Esophagus squamous epithelium (tissue), 5 donors: Measurements from ENCODE around the gene FNTB. TPM values are rescaled to one million over a fixed set of nuclear protein-coding genes. Genes with fewer than 3 reads are reported as not detected.
A peak's percentile ranks its signal among the peaks of the same experiment; 100 is the strongest.

Experiments
- DNase-seq: peaks from one replicate; lab custom pipeline; 2025; lab: John Stamatoyannopoulos, UW
- H3K27ac ChIP-seq, 4 donors: fragments of 200-600 bp; sonication (generic); one replicate each; pipeline ENCODE4 v1.5.1; 2016 to 2019; ENCODE audit warnings: mild to moderate bottlenecking in 1 of 4
- H3K27me3 ChIP-seq, 4 donors: fragments of 200-600 bp; sonication (generic); 1 replicate in 3 of 4; 2 replicates in 1 of 4; pipeline versions ENCODE4 v1.5.1 to v1.6.0; 2017 to 2021; ENCODE audit warnings: antibody characterized with exemption in 1 of 4
- H3K36me3 ChIP-seq, 3 donors: fragments of 200-600 bp; sonication (generic); one replicate each; pipeline ENCODE4 v1.5.1; 2016 to 2019
- H3K4me1 ChIP-seq, 3 donors: fragments of 200-600 bp; sonication (generic); one replicate each; pipeline ENCODE4 v1.5.1; 2017 to 2019
- H3K4me3 ChIP-seq, 4 donors: fragments of 200-600 bp; sonication (generic); 1 replicate in 3 of 4; 2 replicates in 1 of 4; pipeline ENCODE4 v1.5.1; 2016 to 2019; ENCODE audit warnings: mild to moderate bottlenecking in 2 of 4, moderate library complexity in 1 of 4
- H3K9me3 ChIP-seq, 3 donors: fragments of 200-600 bp; sonication (generic); one replicate each; pipeline ENCODE4 v1.5.1; 2016 to 2019
- CTCF ChIP-seq, 6 experiments: fragments of 450-650 bp in 4 of 6; fragments of 200-600 bp in 2 of 6; sonication (generic) in 2 of 6; IDR thresholded peaks; one replicate each; pipeline ENCODE4 v1.5.1; 2016 to 2019; ENCODE audit warnings: antibody characterized with exemption in 6 of 6, mild to moderate bottlenecking in 4 of 6, moderate library complexity in 4 of 6
- POLR2A ChIP-seq, 4 donors: fragments of 450-650 bp; IDR thresholded peaks; one replicate each; pipeline ENCODE4 v1.6.1; 2017; ENCODE audit warnings: antibody characterized with exemption in 4 of 4, mild to moderate bottlenecking in 4 of 4, moderate library complexity in 3 of 4
- WGBS, 2 donors: methylation state at CpG; one replicate each; pipeline ENCODE4 v1.1.5; 2018; 5-methylcytosine and 5-hydroxymethylcytosine counted together
- intact Hi-C: fragments of 100-400 bp; cut with DNase I; formaldehyde crosslinking; loops from one replicate; pipeline ENCODE4 v1.15.0; 2022
- total RNA-seq, 4 donors: library from RNA; depleted of rRNA; stranded (reverse); fragments of >200 nt; gene quantifications; one replicate each; pipeline ENCODE4 v1.1.0, GENCODE V29; 2016
- donor health status: DM: yes; HTN: yes; CAD: no.

Gene FNTB
- total RNA-seq, 4 donors from 2014 or later, result 16.2 to 20.4 (median 18.2) TPM

DNA sequence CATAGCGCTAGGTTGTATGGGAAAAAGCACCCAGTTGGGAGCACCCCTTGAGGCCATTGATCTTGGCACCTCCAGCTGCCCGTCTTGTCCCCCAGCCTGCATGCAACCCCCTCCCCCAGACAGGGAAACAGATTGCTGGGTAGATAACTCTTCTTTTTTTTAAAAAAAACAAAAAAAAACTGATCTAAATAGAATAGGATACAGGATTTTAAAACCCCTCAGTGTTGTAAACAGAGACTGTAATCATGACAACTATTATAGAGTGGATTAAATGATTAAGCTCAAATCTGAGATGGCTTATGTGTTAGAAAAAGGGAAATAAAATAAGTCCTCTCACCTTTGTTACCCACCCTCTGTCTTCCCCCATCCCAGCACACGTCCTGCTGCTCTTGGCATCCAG lies 66.8 kb downstream of the FNTB start:
- peaks cover 0 to 73% (median 11%) of the 10 kb centered on the region in 3 donors for H3K36me3 ChIP-seq
- H3K4me3 ChIP-seq, result no peak overlapping the region
- no peak overlapping the region for H3K27ac ChIP-seq
- TF ChIP-seq POLR2A (IDR thresholded peaks at IDR 0.05) (no peak), CTCF (IDR thresholded peaks at IDR 0.05) (no peak)
- 89 to 91% methylated on average over 3 of the region's 3 CpGs for WGBS, 2 donors
- no peaks in the 10 kb centered on the region for H3K27me3 ChIP-seq
- no peak for DNase-seq
- intact Hi-C loops, result no loop called here
- peaks cover 0 to 7% (median under 1%) of the 10 kb centered on the region in 3 donors for H3K4me1 ChIP-seq
- no peaks in the 10 kb centered on the region for H3K9me3 ChIP-seq

DNA sequence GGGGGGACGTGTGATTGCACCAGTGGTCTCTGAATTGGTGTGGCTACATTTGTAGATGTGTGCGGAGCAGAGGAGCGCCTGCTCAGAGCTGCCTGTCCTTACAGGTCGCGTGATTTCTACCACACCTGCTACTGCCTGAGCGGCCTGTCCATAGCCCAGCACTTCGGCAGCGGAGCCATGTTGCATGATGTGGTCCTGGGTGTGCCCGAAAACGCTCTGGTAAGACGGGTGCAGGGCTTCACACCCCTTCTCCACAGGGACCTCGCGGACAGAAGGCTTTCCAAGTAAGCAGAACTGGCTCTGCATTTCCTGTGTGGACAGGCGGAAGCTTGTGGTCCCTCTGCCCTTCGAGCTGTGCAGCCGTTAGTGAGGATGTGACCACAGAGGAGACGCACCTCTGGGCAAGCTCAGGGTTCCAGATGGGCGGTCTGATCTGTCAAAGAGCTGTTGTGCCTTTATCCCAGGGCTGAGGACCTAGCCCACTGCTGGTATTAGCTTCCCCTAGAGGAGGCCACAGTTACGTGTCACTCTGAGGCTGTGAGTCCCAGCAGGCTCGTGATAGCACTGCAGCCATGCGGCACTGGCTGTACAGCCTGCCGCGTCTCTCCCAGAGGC lies 67.9 kb downstream of the FNTB start:
- Histone ChIP-seq H3K4me3 (no peak overlapping the region), H3K36me3 (peaks cover 0 to 80% (median 11%) of the 10 kb centered on the region in 3 donors), H3K27me3 (no peaks in the 10 kb centered on the region), H3K27ac (no peak overlapping the region), H3K4me1 (no peaks in the 10 kb centered on the region), H3K9me3 (no peaks in the 10 kb centered on the region)
- no peak for DNase-seq
- TF ChIP-seq POLR2A (IDR thresholded peaks at IDR 0.05), result no peak
- TF ChIP-seq CTCF (IDR thresholded peaks at IDR 0.05), result no peak
- intact Hi-C loops, result no loop called here
- WGBS, 2 donors, result 82 to 87% methylated on average over 6 to 9 of the region's 23 CpGs

DNA sequence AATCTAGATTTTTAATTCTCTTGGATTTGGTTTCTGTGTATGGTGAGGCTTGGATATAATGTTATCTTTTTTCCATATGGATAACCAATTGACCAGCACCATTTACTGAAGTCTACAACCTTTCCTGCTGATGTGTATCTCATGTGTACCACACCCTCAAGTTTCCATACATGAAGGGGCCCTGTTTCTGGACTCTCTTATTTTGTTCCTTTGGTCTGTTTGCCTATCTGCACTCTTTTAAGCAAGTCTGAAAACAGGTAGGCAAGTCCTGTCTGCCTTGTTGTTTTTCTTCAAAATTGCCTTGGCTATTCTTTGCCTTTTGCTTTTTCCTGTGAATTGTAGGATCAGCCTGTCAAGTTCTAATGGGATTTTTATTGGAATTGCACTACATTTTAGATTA lies 71.0 kb downstream of the FNTB start:
- Histone ChIP-seq H3K4me1 (peaks cover 0 to 11% (median 0%) of the 10 kb centered on the region in 3 donors), H3K4me3 (no peak overlapping the region), H3K27me3 (no peaks in the 10 kb centered on the region), H3K36me3 (peaks cover 11 to 97% (median 12%) of the 10 kb centered on the region in 3 donors), H3K9me3 (no peaks in the 10 kb centered on the region), H3K27ac (peak overlapping the region in 1 of 4 donors; percentile 3)
- DNase-seq, result no peak
- TF ChIP-seq POLR2A (IDR thresholded peaks at IDR 0.05) (no peak), CTCF (IDR thresholded peaks at IDR 0.05) (no peak)
- intact Hi-C loops, result no loop called here

GRCh38 chr14:65062096-65063075 lies 75.7 kb downstream of the FNTB start:
- Histone ChIP-seq H3K27ac (peak overlapping the region in 2 of 4 donors; percentile 20 to 36), H3K36me3 (peaks cover 0 to 89% (median 16%) of the 10 kb centered on the region in 3 donors), H3K9me3 (no peaks in the 10 kb centered on the region), H3K27me3 (no peaks in the 10 kb centered on the region), H3K4me1 (peaks cover 0 to 41% (median 4%) of the 10 kb centered on the region in 3 donors), H3K4me3 (no peak overlapping the region)
- no peak for DNase-seq
- 87 to 88% methylated on average over 11 to 13 of the region's 16 CpGs for WGBS, 2 donors
- TF ChIP-seq CTCF (IDR thresholded peaks at IDR 0.05) (no peak), POLR2A (IDR thresholded peaks at IDR 0.05) (no peak)
- intact Hi-C loops, result no loop called here

DNA sequence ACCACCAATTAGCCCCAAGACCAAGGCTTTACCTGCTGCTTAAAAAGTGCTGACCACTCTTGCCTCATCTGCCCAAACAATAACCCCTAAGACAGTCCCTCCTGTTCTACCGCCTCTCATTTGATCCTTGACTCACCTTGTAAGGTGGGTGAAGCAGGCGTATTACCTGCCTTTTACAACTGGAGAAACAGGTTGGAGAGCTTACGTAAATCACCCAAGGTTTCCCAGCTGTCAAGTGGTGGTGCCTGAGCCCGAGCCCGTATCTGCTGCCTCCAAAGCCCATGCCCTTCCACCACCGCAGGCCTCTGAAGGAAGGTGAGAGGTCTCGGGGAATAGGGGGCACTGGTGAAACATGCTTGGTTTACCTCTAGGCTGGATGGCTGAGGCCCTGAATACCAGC lies 79.0 kb downstream of the FNTB start:
- TF ChIP-seq CTCF (IDR thresholded peaks at IDR 0.05), result no peak
- no peak for TF ChIP-seq POLR2A (IDR thresholded peaks at IDR 0.05)
- Histone ChIP-seq H3K27ac (peak overlapping the region; percentile 68 to 91 (median 84)), H3K36me3 (peaks cover 0 to 76% (median 24%) of the 10 kb centered on the region in 3 donors), H3K4me3 (no peak overlapping the region), H3K9me3 (no peaks in the 10 kb centered on the region), H3K27me3 (no peaks in the 10 kb centered on the region), H3K4me1 (peaks cover 18 to 74% (median 23%) of the 10 kb centered on the region in 3 donors)
- intact Hi-C loops, result no loop called here
- WGBS, 2 donors, result 65 to 81% methylated on average over 7 of the region's 7 CpGs
- no peak for DNase-seq
